ENCODE data around the gene RAB6C.
"Not testable (repeated sequence)": the region's sequence is repeated elsewhere in the genome, so short reads cannot be mapped to it uniquely, and the experiment has no call there.

RAB6C gene

GRCh38 chr2:129957891-129958290, 21.6 kb upstream of the RAB6C start:
- no peak for TF ChIP-seq CTCF (IDR thresholded peaks at IDR 0.05; ENCODE audit: low read length, missing control alignments)
- DNase-seq (ENCODE audit: low read depth) = no peak
- H3K4me3 ChIP-seq (replicated peaks; ENCODE audit: low read depth, low read length) = no peak overlapping the region

- not testable (repeated sequence) for DNase-seq (ENCODE audit: low read depth); H3K4me3 ChIP-seq (replicated peaks; ENCODE audit: low read depth, low read length)
Observed at GRCh38 chr2:129958736-129959135, 20.7 kb upstream of the RAB6C start.

- not testable (repeated sequence) for H3K4me3 ChIP-seq (replicated peaks; ENCODE audit: low read depth, low read length); DNase-seq (ENCODE audit: low read depth)
Observed at GRCh38 chr2:129968605-129969004, 10.9 kb upstream of the RAB6C start.

DNA sequence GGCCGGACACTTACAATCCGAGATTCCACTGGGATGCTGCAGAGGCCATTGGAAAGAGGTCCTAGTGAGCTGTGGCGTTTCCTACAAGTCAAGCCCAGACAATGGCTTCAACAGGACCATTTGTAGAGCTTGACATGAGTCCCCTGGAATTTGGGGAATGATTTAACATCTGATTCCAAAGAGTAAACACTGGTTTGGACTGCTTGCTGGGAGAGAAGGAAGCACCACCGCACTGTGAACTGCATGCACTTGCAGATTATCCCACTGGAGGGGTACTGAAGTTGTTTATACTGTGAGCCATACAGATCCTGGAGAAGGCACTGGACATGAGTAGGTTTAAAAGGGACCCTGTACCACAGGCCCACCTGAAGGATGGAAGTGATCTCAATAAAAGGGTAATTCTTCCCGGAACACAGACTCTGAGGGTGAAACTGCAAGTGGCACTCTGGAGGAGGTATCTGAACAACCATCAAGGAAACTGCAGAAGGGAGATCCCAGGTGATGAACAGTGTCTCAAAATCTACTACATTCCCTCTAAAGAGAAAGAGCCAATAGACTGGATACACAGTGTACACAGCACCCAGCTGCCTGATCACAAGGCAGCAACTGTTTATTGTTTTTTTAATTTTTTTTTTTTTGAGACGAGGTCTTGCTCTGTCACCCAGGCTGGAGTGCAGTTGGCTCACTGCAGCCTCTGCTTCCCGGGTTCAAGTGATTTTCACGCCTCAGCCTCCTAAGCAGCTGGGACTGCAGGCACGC, 4.3 kb upstream of the RAB6C start:
- DNase-seq (ENCODE audit: low read depth) = no peak
- TF ChIP-seq CTCF (IDR thresholded peaks at IDR 0.05; ENCODE audit: low read length, missing control alignments) = no peak
- no peak overlapping the region for H3K4me3 ChIP-seq (replicated peaks; ENCODE audit: low read depth, low read length)

DNA sequence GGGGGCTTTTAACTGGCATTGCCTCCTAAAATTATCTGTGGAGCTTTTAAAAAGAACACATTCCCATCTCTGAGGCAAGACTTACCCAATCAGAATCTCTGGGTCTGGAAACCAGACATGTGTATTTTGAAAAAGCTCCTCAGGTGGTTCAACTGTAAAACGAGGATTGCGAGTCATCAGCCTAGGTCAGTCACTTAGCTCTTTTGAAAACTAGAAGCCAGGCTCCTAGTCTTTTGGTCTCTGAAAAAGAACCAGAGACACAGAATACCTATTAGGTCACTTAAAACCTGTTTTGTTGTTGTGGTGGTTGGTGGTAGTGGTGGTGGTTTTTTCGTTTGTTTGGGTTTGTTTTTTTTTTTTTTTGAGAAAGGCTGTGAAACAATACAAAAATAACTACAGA, 2.5 kb upstream of the RAB6C start:
- H3K4me3 ChIP-seq (replicated peaks; ENCODE audit: low read depth, low read length); DNase-seq (ENCODE audit: low read depth): not testable (repeated sequence)

DNA sequence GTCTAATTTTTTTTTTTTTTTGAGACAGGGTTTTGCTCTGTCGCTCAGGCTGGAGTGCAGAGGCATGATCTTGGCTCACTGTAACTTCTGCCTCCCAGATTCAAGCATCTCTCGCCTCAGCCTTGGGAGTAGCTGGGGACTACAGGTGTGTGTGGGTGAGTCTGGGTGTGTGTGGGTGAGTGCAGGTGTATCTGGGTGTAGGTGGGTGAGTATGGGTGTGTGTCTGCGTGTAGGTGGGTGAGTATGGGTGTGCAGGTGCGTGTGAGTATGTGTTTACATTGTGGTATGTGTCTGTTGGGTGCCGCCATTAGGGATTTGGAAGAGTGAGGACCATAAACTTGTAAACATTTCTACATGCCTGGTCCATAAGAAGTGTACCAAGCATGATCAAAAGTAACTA, 1.5 kb upstream of the RAB6C start:
- no peak for TF ChIP-seq CTCF (IDR thresholded peaks at IDR 0.05; ENCODE audit: low read length, missing control alignments)
- no peak for DNase-seq (ENCODE audit: low read depth)
- H3K4me3 ChIP-seq (replicated peaks; ENCODE audit: low read depth, low read length) = no peak overlapping the region

DNA sequence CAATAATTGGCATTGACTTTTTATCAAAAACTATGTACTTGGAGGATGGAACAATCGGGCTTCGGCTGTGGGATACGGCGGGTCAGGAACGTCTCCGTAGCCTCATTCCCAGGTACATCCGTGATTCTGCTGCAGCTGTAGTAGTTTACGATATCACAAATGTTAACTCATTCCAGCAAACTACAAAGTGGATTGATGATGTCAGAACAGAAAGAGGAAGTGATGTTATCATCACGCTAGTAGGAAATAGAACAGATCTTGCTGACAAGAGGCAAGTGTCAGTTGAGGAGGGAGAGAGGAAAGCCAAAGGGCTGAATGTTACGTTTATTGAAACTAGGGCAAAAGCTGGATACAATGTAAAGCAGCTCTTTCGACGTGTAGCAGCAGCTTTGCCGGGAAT, 780 bp downstream of the RAB6C start:
- not testable (repeated sequence) for DNase-seq (ENCODE audit: low read depth)

DNA sequence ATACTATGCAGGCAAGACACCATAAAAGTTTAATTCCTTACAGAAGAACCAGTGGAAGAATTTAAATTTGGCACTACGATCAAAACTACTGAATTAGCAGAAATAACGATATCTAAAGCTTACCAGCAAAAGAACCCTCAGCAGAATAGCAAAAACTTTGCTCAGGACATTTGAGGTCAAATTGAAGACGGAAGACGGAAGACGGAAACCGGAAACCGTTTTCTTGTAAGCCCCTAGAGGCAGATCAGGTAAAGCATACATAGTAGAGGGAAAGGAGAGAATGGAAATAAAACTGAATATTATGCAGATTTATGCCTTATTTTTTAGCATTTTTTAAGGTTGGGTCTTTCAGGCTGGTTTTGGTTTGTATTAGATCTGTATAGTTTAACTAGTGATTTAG, 2.2 kb downstream of the RAB6C start:
- not testable (repeated sequence) for DNase-seq (ENCODE audit: low read depth); H3K4me3 ChIP-seq (replicated peaks; ENCODE audit: low read depth, low read length)

More for the DNA sequence above, 780 bp downstream of the RAB6C start:
- H3K4me3 ChIP-seq (replicated peaks; ENCODE audit: low read depth, low read length) = not testable (repeated sequence)

GRCh38 chr2:129984426-129984825, 5.0 kb downstream of the RAB6C start:
- TF ChIP-seq CTCF (IDR thresholded peaks at IDR 0.05; ENCODE audit: low read length, missing control alignments) = no peak
- no peak overlapping the region for H3K4me3 ChIP-seq (replicated peaks; ENCODE audit: low read depth, low read length)
- no peak for DNase-seq (ENCODE audit: low read depth)

GRCh38 chr2:129992415-129993006, 13.0 kb downstream of the RAB6C start:
- not testable (repeated sequence) for H3K4me3 ChIP-seq (replicated peaks; ENCODE audit: low read depth, low read length); DNase-seq (ENCODE audit: low read depth)

DNA sequence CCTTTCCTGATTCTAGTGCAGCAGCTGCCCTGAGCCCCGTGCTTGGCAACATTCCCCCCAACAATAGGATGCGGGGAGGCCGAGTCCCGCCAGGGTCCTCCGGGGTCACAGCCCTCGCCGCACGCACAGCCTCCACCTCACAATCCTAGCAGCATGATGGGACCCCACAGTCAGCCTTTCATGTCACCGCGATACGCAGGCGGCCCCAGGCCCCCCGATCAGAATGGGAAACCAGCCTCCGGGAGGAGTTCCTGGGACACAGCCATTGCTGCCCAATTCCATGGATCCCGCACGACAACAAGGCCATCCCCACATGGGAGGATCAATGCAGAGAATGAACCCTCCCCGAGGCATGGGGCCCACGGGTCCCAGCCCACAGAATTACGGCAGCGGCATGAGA, 13.7 kb downstream of the RAB6C start:
- not testable (repeated sequence) for H3K4me3 ChIP-seq (replicated peaks; ENCODE audit: low read depth, low read length); DNase-seq (ENCODE audit: low read depth)

GRCh38 chr2:129996657-129997237, 17.3 kb downstream of the RAB6C start:
- not testable (repeated sequence) for DNase-seq (ENCODE audit: low read depth); H3K4me3 ChIP-seq (replicated peaks; ENCODE audit: low read depth, low read length)

- DNase-seq (ENCODE audit: low read depth); H3K4me3 ChIP-seq (replicated peaks; ENCODE audit: low read depth, low read length): not testable (repeated sequence)
Observed at GRCh38 chr2:129998771-129999170, 19.3 kb downstream of the RAB6C start.

- DNase-seq (ENCODE audit: low read depth); H3K4me3 ChIP-seq (replicated peaks; ENCODE audit: low read depth, low read length): not testable (repeated sequence)
Observed at GRCh38 chr2:130005862-130006261, 26.4 kb downstream of the RAB6C start.
